Ectodermal cell (in vitro differentiated cells): Measurements from ENCODE around the gene GALNT17.
"Not testable (repeated sequence)": the region's sequence is repeated elsewhere in the genome, so short reads cannot be mapped to it uniquely, and the experiment has no call there.

Experiments
- H3K27ac ChIP-seq: 2 replicates; pipeline ENCODE4 v1.7.0; 2013; ENCODE audit warnings: mild to moderate bottlenecking, low read depth, low read length; ENCODE audit not compliant: insufficient read depth, poor library complexity, severe bottlenecking
- H3K27me3 ChIP-seq: 2 replicates; pipeline ENCODE4 v1.7.0; 2013; ENCODE audit warnings: mild to moderate bottlenecking, low read length; ENCODE audit not compliant: insufficient read depth, control insufficient read depth, poor library complexity, severe bottlenecking
- H3K36me3 ChIP-seq: one replicate; pipeline ENCODE4 v1.7.0; 2013; ENCODE audit warnings: low read length; ENCODE audit not compliant: control insufficient read depth, insufficient read depth
- H3K4me1 ChIP-seq: one replicate; pipeline ENCODE4 v1.7.0; 2013; ENCODE audit warnings: low read length; ENCODE audit not compliant: control insufficient read depth, insufficient read depth
- H3K4me3 ChIP-seq: 2 replicates; pipeline ENCODE4 v1.7.0; 2013; ENCODE audit warnings: low read depth, low read length, control low read depth; ENCODE audit not compliant: insufficient read depth
- H3K9me3 ChIP-seq: 2 replicates; pipeline ENCODE4 v1.7.0; 2013; ENCODE audit warnings: mild to moderate bottlenecking, low read length, moderate library complexity; ENCODE audit not compliant: control insufficient read depth
- WGBS, 2 experiments: methylation state at CpG; one replicate each; pipeline ENCODE4 v1.1.7; 2013; ENCODE audit warnings: missing lambda C conversion rate in 2 of 2; 5-methylcytosine and 5-hydroxymethylcytosine counted together

GALNT17 gene

GRCh38 chr7:71193099-71193810, 61.3 kb downstream of the GALNT17 start:
- H3K9me3 ChIP-seq, result peaks cover 4% of the 10 kb centered on the region
- H3K27ac ChIP-seq, result no peak overlapping the region
- WGBS, 2 experiments, result 87% methylated on average over 5 of the region's 5 CpGs
- H3K4me1 ChIP-seq, result no peaks in the 10 kb centered on the region
- H3K36me3 ChIP-seq, result no peaks in the 10 kb centered on the region
- H3K4me3 ChIP-seq, result no peak overlapping the region
- no peaks in the 10 kb centered on the region for H3K27me3 ChIP-seq

GRCh38 chr7:71198391-71198790, 66.4 kb downstream of the GALNT17 start:
- Histone ChIP-seq H3K4me1 (no peaks in the 10 kb centered on the region), H3K27me3 (no peaks in the 10 kb centered on the region), H3K9me3 (no peaks in the 10 kb centered on the region), H3K36me3 (no peaks in the 10 kb centered on the region), H3K4me3 (no peak overlapping the region), H3K27ac (no peak overlapping the region)
- 95% methylated on average over 6 of the region's 6 CpGs for WGBS, 2 experiments

GRCh38 chr7:71198887-71199286, 66.9 kb downstream of the GALNT17 start:
- H3K4me1 ChIP-seq, result no peaks in the 10 kb centered on the region
- H3K9me3 ChIP-seq, result peaks cover 4% of the 10 kb centered on the region
- H3K4me3 ChIP-seq, result no peak overlapping the region
- no peaks in the 10 kb centered on the region for H3K27me3 ChIP-seq
- no peak overlapping the region for H3K27ac ChIP-seq
- no peaks in the 10 kb centered on the region for H3K36me3 ChIP-seq
- 97% methylated on average over 8 of the region's 8 CpGs for WGBS, 2 experiments

- Histone ChIP-seq H3K36me3 (no peaks in the 10 kb centered on the region), H3K4me3 (no peak overlapping the region), H3K27me3 (no peaks in the 10 kb centered on the region), H3K9me3 (peaks cover 4% of the 10 kb centered on the region), H3K4me1 (no peaks in the 10 kb centered on the region), H3K27ac (no peak overlapping the region)
- WGBS, 2 experiments, result 90 to 91% methylated on average over 4 of the region's 4 CpGs
Measured at GRCh38 chr7:71206184-71206583, 74.2 kb downstream of the GALNT17 start.

- Histone ChIP-seq H3K4me3 (no peak overlapping the region), H3K27ac (no peak overlapping the region), H3K9me3 (no peaks in the 10 kb centered on the region), H3K36me3 (no peaks in the 10 kb centered on the region), H3K4me1 (no peaks in the 10 kb centered on the region), H3K27me3 (no peaks in the 10 kb centered on the region)
- 89 to 93% methylated on average over 3 of the region's 3 CpGs for WGBS, 2 experiments
Measured at GRCh38 chr7:71208881-71209280, 76.9 kb downstream of the GALNT17 start.

- H3K4me1 ChIP-seq, H3K9me3 ChIP-seq, H3K27me3 ChIP-seq, H3K36me3 ChIP-seq, H3K27ac ChIP-seq, H3K4me3 ChIP-seq: not testable (repeated sequence)
- WGBS, 2 experiments, result 91 to 92% methylated on average over 4 of the region's 4 CpGs
Measured at GRCh38 chr7:71209484-71209883, 77.5 kb downstream of the GALNT17 start.

- Histone ChIP-seq H3K4me3 (no peak overlapping the region), H3K4me1 (no peaks in the 10 kb centered on the region), H3K36me3 (no peaks in the 10 kb centered on the region), H3K27me3 (no peaks in the 10 kb centered on the region), H3K27ac (no peak overlapping the region), H3K9me3 (no peaks in the 10 kb centered on the region)
- WGBS, 2 experiments, result 93 to 94% methylated on average over 5 of the region's 5 CpGs
Measured at GRCh38 chr7:71210220-71210619, 78.3 kb downstream of the GALNT17 start.

GRCh38 chr7:71212433-71212832, 80.5 kb downstream of the GALNT17 start:
- not testable (repeated sequence) for H3K9me3 ChIP-seq, H3K4me1 ChIP-seq, H3K36me3 ChIP-seq, H3K27ac ChIP-seq, H3K4me3 ChIP-seq, H3K27me3 ChIP-seq
- WGBS, 2 experiments, result 95 to 97% methylated on average over 4 of the region's 4 CpGs

- 89 to 93% methylated on average over 4 of the region's 4 CpGs for WGBS, 2 experiments
Measured at GRCh38 chr7:71216211-71216610, 84.3 kb downstream of the GALNT17 start.

GRCh38 chr7:71220210-71220695, 88.3 kb downstream of the GALNT17 start:
- Histone ChIP-seq H3K4me3 (no peak overlapping the region), H3K4me1 (no peaks in the 10 kb centered on the region), H3K27me3 (no peaks in the 10 kb centered on the region), H3K9me3 (no peaks in the 10 kb centered on the region), H3K36me3 (no peaks in the 10 kb centered on the region), H3K27ac (no peak overlapping the region)
- 75 to 76% methylated on average over 5 of the region's 5 CpGs for WGBS, 2 experiments

More at GRCh38 chr7:71216211-71216610, 84.3 kb downstream of the GALNT17 start:
- no peaks in the 10 kb centered on the region for H3K9me3 ChIP-seq
- no peak overlapping the region for H3K27ac ChIP-seq
- H3K4me3 ChIP-seq, result no peak overlapping the region
- H3K36me3 ChIP-seq, result no peaks in the 10 kb centered on the region
- no peaks in the 10 kb centered on the region for H3K27me3 ChIP-seq
- H3K4me1 ChIP-seq, result no peaks in the 10 kb centered on the region
